CD4-positive, alpha-beta T cell treated with Interleukin-4 for 4 hours (primary cell): ENCODE measurements around the gene INTS7.
"Not testable (repeated sequence)": the region's sequence is repeated elsewhere in the genome, so short reads cannot be mapped to it uniquely, and the experiment has no call there.

Experiments used
- DNase-seq: peaks from one replicate; pipeline ENCODE4 v3.0.0-alpha.2; 2020

The INTS7 gene

GRCh38 chr1:211975152-211975941 lies 60.0 kb downstream of the INTS7 start:
- DNase-seq, result no peak

DNA sequence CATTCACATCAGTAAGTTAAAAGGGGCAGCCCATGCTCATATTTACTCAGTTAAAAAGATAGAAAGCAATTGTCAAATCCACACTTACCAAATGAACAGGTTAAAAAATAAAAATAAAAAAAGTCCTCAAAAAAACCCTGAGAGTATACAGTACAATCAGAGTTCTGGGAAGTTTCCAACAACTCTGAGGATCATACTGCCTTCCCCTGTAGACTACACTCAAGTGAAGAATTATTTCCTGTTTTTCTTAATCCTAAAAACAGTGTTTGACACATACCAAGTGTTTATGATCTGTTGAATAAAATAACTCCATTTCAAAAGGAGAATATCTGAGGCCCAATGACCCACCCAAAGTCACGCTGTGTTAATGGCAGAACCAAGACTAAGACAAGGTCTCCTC lies 61.8 kb downstream of the INTS7 start:
- no peak for DNase-seq

DNA sequence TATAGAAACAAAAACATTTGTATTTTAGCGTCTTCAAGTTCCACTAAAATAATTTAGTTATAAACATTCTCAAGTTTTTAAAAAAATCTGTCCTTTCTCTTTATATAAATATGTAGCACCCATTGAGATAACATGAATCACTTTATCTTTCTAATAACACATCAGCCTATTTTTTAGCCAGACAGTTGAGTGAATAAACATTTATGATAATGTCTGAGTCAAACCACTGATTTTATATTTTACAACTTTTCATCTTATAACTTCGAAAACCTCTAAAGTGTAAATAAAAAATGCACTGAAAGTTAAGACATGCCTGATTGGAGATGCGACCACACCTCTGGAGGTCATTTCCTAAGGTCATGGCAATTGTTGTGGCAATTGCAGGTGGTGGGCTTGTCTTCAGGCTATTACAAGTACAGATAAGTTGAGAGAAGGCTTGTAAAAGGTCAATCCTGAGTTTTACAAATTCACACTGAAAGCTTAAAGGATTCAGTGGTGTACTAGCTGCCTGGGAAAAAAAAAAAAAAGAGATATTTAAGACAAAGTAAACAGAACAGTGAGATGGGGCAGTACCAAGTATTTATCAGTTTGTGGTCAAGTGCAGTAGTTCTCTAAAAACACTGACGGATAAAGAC lies 67.0 kb downstream of the INTS7 start:
- no peak for DNase-seq

DNA sequence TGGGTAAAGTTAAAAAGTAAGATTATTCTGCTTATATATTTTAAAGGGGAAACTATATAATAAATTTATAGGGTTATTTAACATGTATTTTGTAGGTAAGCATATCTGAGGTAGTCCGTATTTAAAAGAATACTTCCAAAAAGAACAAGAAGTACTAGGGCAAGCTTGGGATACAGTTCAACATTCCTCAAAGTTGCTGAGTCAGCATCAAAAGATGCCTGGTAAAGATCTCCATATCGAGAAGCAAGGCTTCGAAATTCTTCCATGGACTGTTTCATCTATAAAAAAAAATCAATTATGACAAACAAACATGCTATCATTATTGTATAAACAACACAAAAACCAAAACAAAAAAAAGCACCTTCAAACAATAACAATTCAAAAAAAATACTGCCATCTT lies 67.7 kb downstream of the INTS7 start:
- no peak for DNase-seq

- no peak for DNase-seq
Observed at GRCh38 chr1:211965108-211965805, 70.1 kb downstream of the INTS7 start.

DNA sequence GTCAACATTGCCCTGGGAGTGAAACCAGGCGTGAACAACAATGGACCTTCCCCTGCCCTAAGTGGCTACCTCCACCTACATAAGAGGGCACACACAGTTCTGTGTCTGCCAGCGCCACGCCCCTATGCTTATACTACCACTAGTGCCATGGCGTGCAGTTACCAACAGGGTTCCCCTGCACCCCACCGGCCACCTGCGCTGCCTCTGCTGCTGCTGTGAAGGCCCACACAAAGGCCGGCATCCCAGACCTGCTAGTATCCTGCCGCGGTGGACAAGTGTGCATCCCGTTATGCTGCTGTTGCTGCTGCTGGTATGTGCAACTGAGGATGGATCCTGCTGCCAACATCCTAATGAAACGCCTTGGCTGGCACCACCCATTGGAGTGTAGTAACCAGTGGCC lies 75.7 kb downstream of the INTS7 start:
- DNase-seq, result no peak

DNA sequence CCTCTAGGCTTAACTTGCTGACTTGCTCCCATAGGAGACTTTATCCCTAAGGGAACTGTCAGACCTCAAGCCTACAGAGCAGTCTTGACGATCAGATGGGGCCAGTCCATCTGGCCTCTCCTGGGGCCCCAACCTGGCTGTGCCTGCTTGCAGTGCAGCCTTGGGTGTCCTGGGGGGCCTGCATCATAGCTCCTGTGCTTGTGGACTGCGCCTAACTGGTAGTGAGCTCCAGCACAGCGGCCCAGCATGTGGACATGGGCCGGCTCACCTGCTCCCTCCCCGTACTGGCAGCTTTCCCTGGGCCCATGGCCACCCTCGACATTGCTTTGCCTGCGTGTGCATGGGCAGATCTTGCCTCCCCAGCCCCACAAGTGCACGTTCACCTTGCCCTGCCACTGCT lies 76.1 kb downstream of the INTS7 start:
- no peak for DNase-seq

GRCh38 chr1:211954028-211954427 lies 81.3 kb downstream of the INTS7 start:
- not testable (repeated sequence) for DNase-seq

DNA sequence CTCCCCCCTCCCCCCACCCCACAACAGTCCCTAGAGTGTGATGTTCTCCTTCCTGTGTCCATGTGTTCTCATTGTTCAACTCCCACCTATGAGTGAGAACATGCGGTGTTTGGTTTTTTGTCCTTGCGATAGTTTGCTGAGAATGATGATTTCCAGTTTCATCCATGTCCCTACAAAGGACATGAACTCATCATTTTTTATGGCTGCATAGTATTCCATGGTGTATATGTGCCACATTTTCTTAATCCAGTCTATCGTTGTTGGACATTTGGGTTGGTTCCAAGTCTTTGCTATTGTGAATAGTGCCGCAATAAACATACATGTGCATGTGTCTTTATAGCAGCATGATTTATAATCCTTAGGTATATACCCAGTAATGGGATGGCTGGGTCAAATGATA lies 81.8 kb downstream of the INTS7 start:
- DNase-seq, result not testable (repeated sequence)

DNA sequence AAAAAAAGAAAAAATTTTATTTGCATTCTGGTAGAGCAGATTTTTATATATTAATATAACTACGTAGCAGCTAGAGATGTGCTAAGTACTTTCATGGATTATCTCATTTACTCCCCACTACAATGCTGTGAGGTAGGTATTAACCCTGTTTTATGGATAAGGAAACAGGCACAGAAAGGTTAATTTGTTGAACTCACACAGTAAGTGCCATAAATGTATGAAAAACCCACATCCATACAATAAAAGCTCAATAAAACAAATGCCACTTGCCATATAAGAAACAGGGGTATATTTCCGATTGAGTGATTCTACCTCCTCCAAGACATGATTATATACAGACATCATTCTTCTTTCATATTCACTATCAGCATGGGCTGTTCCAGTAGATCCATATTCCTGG lies 83.1 kb downstream of the INTS7 start:
- no peak for DNase-seq

DNA sequence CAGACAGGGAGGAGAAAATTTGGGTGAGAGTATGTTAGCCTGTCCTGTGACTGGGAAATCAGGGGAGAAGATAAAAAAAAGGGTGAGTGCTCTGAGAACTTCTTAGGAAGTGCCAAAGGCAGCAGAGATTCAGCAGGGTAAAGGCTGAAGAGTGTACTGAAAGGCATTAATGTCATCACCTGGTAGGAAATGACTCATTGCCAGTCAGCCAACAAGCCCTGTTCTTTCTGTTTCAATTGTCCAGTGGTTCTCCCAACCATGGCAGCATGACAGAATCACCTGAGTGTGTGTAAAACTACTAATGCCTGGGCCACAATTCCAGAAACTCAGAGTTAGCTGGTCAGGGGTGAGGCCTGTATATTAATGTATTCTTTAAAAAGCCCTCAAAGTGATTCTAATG lies 83.5 kb downstream of the INTS7 start:
- DNase-seq, result no peak

GRCh38 chr1:211948377-211948776 lies 87.0 kb downstream of the INTS7 start:
- DNase-seq, result no peak

- DNase-seq, result no peak
Observed at GRCh38 chr1:211947396-211948295, 87.7 kb downstream of the INTS7 start.

GRCh38 chr1:211944733-211945500 lies 90.4 kb downstream of the INTS7 start:
- DNase-seq, result no peak

DNA sequence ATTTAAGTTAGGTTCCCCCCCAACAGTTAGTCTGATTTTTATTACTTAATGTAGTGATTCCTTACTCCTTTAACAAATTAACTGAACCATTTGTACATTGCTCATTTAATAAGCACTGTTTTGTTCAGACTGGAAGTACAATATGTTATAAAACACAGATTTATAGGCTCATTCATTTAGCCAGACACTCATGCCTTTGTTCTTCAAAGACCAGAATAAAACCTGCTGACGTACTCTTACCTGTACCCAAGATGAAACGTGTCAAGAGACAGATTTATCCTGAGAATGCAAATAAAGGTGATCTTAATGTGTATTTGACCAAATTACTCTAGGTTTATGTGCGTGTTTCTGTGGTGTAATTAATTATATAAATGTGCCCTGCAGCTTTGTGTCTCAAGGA lies 92.8 kb downstream of the INTS7 start:
- DNase-seq, result no peak

DNA sequence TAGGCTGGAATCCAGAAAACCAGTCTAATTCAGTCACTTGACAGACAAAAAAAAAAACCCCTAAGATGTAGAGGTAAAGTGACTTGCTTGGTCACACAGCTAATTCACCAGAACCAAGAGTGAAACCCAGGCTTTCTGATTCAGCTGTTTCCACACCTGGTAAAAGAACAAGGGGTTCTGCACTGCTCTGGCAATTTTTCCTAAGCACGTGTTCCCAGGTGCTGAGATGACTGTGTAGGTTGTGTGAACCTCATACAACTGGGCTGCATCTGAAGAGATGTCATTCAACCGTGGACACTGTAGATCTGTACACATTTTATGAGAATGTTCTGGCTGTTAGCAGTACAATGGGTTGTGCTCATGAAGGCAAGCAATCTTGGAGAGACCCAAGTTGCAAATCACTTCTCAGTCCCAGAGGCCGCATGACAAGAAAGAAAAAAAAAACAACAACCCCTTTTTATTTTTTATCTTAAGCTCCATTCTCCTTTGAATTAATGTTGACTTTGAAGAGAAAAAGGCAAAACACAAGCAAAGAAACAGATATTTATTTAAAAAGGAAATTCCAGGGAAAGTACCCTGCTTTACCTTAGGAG lies 95.4 kb downstream of the INTS7 start:
- peak; percentile 40 for DNase-seq

GRCh38 chr1:211938561-211938997 lies 96.8 kb downstream of the INTS7 start:
- DNase-seq, result peak; percentile 50

DNA sequence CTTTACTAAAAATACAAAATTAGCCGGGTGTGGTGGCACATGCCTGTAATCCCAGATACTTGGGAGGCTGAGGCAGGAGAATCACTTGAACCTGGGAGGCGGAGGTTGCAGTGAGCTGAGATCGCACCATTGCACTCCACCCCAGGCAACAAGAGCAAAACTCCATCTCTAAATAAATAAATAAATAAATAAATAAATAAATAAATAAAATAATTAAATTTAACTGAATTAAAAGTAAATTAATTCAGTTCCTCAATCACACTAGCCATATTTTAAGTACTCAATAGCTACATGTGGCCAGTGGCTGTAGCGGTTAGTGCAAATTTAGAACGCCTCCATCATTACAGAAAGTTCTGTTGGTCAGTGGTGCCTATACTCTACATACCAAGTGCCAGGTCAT lies 97.9 kb downstream of the INTS7 start:
- not testable (repeated sequence) for DNase-seq

GRCh38 chr1:211935448-211935970 lies 99.8 kb downstream of the INTS7 start:
- no peak for DNase-seq

DNA sequence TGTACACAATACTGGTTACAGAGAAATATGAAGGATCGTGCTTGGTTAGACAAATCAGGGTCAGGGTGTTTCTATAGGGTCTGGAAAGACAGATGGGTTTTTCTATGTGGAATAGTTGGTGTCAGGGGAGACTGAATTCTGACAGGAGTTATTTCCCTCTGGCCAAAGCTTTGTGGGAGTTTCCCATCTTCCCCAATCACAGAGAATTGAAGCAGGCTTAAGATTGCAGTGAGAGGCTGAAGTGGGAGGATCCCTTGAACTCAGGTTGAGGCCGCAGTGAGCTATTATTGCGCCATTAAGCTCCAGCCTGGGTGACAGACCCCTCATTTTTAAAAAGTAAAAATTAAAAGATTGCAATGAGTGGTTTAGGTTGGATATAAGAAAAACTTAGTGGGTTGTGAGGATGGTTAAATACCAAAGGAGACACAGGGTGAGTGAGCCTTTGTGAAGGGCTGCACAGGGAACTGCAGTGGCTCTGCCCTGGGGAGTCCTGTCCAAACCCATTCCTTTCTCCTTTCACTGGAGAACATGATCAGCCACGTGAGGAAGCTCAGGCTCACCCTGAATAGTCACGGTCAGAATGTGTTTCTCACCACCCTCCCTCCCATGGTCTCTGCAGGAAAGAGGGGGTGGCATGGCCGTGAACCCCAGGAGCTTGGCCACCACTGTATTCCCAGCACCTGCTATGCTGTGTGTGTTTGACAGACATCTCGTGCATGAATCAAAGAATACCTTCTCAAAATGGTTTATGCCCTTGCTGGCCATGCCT lies 101.2 kb downstream of the INTS7 start:
- DNase-seq, result no peak

DNA sequence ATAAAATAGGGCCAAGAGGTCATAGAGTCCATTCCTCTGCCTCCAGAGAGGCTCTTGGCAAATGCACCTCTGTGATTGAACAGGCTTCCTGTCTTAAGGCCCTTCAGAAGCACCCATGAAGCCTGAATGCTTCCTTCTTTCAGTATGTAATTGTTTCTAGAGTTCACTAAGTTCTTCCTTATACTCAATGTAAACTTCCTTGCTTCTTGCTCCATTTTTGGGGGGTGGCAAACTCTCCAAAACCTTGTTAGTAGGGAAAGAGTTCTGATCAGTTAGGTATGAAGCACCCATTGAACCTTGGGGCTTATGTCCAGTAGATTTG lies 102.5 kb downstream of the INTS7 start:
- DNase-seq, result no peak
